NT2/D1 (cell line): ENCODE results near the gene SGTB.

Source experiments
- SUZ12 ChIP-seq: IDR thresholded peaks from 2 replicates; pipeline ENCODE4 v1.6.1; 2011; ENCODE audit not compliant: insufficient read length, insufficient read depth; ENCODE audit errors: extremely low read depth
- YY1 ChIP-seq: IDR thresholded peaks from 2 replicates; pipeline ENCODE4 v1.6.1; 2011; ENCODE audit not compliant: insufficient read length, insufficient read depth
- ZNF274 ChIP-seq: IDR thresholded peaks from 2 replicates; pipeline ENCODE4 v1.6.1; 2011; ENCODE audit warnings: mild to moderate bottlenecking, low read depth, low read length

GRCh38 chr5:65696892-65697291 is 25.0 kb downstream of the SGTB start:
- TF ChIP-seq SUZ12 = no peak
- no peak for TF ChIP-seq ZNF274
- TF ChIP-seq YY1 = no peak
